ENCODE measurements around the gene B3GALT4.

B3GALT4 gene

DNA sequence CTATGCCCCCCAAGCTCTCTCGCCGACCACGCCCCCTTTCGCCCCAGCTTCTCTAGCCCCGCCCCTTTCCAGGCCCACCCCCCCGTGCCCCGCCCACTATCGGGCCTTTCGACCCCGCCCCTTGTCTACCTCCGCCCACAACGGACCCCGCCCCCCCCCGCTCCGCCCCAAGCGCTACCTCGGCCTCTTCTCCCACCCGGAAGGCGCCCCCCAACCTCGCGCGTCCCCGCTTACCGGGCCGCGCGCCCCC lies 40.4 kb downstream of the B3GALT4 start:
- Histone ChIP-seq H3K27ac (ENCODE audit: extremely low read depth, low read depth, low read length) (no peak overlapping the region), H3K4me3 (ENCODE audit: low read depth, low read length) (peak overlapping the region; percentile 58), H3K9me3 (ENCODE audit: control insufficient read depth, insufficient read depth, low read depth, low read length) (no peaks in the 10 kb centered on the region), H3K4me1 (ENCODE audit: control insufficient read depth, insufficient read depth, low read length) (peaks cover 25% of the 10 kb centered on the region), H3K36me3 (ENCODE audit: control insufficient read depth in 2 of 2, insufficient read depth in 1 of 2, low read length in 2 of 2) (peaks cover 14 to 41% of the 10 kb centered on the region in 2 experiments)
- CTCF ChIA-PET: interaction anchor here (0.7 to 2.9 kb wide), 6 partner anchors 16 to 90 kb away, joined by 4 to 21 read pairs (median 8); partner anchors contain the start of gene RGL2
- POLR2A ChIA-PET: interaction anchor here (0.6 to 3.3 kb wide), 31 partner anchors 9 to 1652 kb away, joined by 3 to 57 read pairs (median 5); partner anchors contain the start of genes B3GALT4, CSNK2B, CUTA and KIFC1
- TF ChIP-seq ZNF24 (tag by site-specific recombination; IDR thresholded peaks at IDR 0.05) (no peak), PRDM1 (tag by site-specific recombination; IDR thresholded peaks at IDR 0.05) (no peak), ZBTB48 (tag by site-specific recombination; IDR thresholded peaks at IDR 0.05) (no peak), ZNF404 (tag by site-specific recombination; IDR thresholded peaks at IDR 0.05) (no peak), ZNF701 (tag by site-specific recombination; IDR thresholded peaks at IDR 0.05) (no peak), ZNF837 (tag by site-specific recombination; IDR thresholded peaks at IDR 0.05) (no peak), ZNF585B (tag by site-specific recombination; IDR thresholded peaks at IDR 0.05) (no peak), SP3 (tag by site-specific recombination; IDR thresholded peaks at IDR 0.05) (no peak), GLIS2 (tag by site-specific recombination; IDR thresholded peaks at IDR 0.05) (no peak), GLIS1 (tag by site-specific recombination; IDR thresholded peaks at IDR 0.05) (no peak)
- TF ChIP-seq, protein P1, sequence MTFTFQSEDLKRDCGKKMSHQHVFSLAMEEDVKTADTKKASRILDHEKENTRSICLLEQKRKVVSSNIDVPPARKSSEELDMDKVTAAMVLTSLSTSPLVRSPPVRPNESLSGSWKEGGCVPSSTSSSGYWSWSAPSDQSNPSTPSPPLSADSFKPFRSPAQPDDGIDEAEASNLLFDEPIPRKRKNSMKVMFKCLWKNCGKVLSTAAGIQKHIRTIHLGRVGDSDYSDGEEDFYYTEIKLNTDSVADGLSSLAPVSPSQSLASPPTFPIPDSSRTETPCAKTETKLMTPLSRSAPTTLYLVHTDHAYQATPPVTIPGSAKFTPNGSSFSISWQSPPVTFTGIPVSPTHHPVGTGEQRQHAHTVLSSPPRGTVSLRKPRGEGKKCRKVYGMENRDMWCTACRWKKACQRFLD (tag by site-specific recombination; IDR thresholded peaks at IDR 0.05): no peak
- TF ChIP-seq, protein P2, sequence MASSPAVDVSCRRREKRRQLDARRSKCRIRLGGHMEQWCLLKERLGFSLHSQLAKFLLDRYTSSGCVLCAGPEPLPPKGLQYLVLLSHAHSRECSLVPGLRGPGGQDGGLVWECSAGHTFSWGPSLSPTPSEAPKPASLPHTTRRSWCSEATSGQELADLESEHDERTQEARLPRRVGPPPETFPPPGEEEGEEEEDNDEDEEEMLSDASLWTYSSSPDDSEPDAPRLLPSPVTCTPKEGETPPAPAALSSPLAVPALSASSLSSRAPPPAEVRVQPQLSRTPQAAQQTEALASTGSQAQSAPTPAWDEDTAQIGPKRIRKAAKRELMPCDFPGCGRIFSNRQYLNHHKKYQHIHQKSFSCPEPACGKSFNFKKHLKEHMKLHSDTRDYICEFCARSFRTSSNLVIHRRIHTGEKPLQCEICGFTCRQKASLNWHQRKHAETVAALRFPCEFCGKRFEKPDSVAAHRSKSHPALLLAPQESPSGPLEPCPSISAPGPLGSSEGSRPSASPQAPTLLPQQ (tag by site-specific recombination; IDR thresholded peaks at IDR 0.05): no peak

DNA sequence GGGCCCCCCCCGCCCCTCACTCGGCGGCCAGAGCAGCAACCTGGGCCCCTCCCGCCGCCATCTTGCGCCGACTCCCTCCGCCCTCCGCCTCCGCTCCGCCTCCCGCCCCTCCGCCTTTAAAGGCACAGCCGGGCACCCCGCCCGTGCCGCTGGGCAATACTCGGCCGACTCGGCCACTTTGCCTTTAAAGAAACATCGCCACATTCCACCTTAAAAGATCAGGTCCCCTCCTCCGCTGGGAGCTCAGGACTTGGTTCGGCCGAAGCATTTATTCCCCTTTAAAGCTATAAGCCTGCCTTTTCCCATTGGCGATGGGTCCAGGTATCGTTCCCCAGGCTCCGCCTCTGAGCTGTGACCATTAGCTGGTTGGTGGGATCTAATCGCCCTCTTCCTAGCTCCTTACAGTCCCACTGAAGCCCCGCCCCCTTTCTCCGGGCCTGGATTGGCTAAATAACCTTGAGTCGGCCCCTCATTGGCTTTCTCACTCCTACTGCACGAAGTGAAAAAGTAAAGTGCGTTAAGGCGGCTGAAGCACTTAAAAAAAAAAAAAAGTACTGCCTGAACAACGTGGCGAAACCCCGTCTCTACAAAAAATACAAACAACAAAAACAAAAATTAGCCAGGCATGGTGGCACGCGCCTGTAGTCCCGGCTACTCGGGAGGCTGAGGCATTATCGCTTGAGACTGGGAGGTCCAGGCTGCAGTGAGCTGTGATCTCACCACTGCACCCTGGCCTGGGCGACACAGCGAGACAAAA lies 40.9 kb downstream of the B3GALT4 start, which contains the start of gene ZBTB22:
Gene ZBTB22 (minus strand): TSS at position 76 of the 757 bp plus-strand sequence. CDS start 828 bp downstream, outside the sequence.
- Histone ChIP-seq H3K9me3 (ENCODE audit: control insufficient read depth, insufficient read depth, low read depth, low read length) (no peaks in the 10 kb centered on the region), H3K36me3 (ENCODE audit: control insufficient read depth in 2 of 2, insufficient read depth in 1 of 2, low read length in 2 of 2) (peaks cover 14 to 41% of the 10 kb centered on the region in 2 experiments), H3K4me3 (ENCODE audit: low read depth, low read length) (peak within 1 kb of the TSS; percentile 58), H3K27ac (ENCODE audit: extremely low read depth, low read depth, low read length) (peak within 1 kb of the TSS; percentile 35), H3K4me1 (ENCODE audit: control insufficient read depth, insufficient read depth, low read length) (peaks cover 25% of the 10 kb centered on the region)
- ChIA-PET POLR2A (interaction anchor here (0.5 to 3.3 kb wide), 35 partner anchors 8 to 1652 kb away, joined by 3 to 57 read pairs (median 5); partner anchors contain the start of genes B3GALT4, CSNK2B, CUTA and KIFC1), CTCF (interaction anchor here (0.6 to 2.9 kb wide), 13 partner anchors 14 to 272 kb away, joined by 3 to 21 read pairs (median 5); partner anchors contain the start of genes B3GALT4 and RGL2)
- TF ChIP-seq, protein P3, sequence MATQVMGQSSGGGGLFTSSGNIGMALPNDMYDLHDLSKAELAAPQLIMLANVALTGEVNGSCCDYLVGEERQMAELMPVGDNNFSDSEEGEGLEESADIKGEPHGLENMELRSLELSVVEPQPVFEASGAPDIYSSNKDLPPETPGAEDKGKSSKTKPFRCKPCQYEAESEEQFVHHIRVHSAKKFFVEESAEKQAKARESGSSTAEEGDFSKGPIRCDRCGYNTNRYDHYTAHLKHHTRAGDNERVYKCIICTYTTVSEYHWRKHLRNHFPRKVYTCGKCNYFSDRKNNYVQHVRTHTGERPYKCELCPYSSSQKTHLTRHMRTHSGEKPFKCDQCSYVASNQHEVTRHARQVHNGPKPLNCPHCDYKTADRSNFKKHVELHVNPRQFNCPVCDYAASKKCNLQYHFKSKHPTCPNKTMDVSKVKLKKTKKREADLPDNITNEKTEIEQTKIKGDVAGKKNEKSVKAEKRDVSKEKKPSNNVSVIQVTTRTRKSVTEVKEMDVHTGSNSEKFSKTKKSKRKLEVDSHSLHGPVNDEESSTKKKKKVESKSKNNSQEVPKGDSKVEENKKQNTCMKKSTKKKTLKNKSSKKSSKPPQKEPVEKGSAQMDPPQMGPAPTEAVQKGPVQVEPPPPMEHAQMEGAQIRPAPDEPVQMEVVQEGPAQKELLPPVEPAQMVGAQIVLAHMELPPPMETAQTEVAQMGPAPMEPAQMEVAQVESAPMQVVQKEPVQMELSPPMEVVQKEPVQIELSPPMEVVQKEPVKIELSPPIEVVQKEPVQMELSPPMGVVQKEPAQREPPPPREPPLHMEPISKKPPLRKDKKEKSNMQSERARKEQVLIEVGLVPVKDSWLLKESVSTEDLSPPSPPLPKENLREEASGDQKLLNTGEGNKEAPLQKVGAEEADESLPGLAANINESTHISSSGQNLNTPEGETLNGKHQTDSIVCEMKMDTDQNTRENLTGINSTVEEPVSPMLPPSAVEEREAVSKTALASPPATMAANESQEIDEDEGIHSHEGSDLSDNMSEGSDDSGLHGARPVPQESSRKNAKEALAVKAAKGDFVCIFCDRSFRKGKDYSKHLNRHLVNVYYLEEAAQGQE (tag by site-specific recombination; IDR thresholded peaks at IDR 0.05): 0 out of 2 replicates have a peak, but pooled peaks have one; percentile 35
- TF ChIP-seq KLF7 (tag by site-specific recombination; IDR thresholded peaks at IDR 0.05; ENCODE audit: borderline replicate concordance) (peak; percentile 46; the same call in 1 of the 2 replicates), EGR2 (tag by site-specific recombination; IDR thresholded peaks at IDR 0.05; ENCODE audit: low read depth) (peak; percentile 69), PRDM1 (tag by site-specific recombination; IDR thresholded peaks at IDR 0.05) (peak; percentile 33), SP7 (tag by site-specific recombination; IDR thresholded peaks at IDR 0.05) (peak; percentile 56; the same call in 1 of the 2 replicates), ZNF530 (tag by site-specific recombination; IDR thresholded peaks at IDR 0.05; ENCODE audit: low read depth) (no peak), SP3 (tag by site-specific recombination; IDR thresholded peaks at IDR 0.05) (peak; percentile 92), ZNF362 (tag by site-specific recombination; IDR thresholded peaks at IDR 0.05) (peak; percentile 100), ZNF529 (tag by site-specific recombination; IDR thresholded peaks at IDR 0.05; ENCODE audit: insufficient replicate concordance) (no peak)
- TF ChIP-seq, protein P4, sequence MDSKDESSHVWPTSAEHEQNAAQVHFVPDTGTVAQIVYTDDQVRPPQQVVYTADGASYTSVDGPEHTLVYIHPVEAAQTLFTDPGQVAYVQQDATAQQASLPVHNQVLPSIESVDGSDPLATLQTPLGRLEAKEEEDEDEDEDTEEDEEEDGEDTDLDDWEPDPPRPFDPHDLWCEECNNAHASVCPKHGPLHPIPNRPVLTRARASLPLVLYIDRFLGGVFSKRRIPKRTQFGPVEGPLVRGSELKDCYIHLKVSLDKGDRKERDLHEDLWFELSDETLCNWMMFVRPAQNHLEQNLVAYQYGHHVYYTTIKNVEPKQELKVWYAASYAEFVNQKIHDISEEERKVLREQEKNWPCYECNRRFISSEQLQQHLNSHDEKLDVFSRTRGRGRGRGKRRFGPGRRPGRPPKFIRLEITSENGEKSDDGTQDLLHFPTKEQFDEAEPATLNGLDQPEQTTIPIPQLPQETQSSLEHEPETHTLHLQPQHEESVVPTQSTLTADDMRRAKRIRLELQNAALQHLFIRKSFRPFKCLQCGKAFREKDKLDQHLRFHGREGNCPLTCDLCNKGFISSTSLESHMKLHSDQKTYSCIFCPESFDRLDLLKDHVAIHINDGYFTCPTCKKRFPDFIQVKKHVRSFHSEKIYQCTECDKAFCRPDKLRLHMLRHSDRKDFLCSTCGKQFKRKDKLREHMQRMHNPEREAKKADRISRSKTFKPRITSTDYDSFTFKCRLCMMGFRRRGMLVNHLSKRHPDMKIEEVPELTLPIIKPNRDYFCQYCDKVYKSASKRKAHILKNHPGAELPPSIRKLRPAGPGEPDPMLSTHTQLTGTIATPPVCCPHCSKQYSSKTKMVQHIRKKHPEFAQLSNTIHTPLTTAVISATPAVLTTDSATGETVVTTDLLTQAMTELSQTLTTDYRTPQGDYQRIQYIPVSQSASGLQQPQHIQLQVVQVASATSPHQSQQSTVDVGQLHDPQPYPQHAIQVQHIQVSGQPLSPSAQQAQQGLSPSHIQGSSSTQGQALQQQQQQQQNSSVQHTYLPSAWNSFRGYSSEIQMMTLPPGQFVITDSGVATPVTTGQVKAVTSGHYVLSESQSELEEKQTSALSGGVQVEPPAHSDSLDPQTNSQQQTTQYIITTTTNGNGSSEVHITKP (tag by site-specific recombination; IDR thresholded peaks at IDR 0.05): peak; percentile 95
- TF ChIP-seq, protein P5, sequence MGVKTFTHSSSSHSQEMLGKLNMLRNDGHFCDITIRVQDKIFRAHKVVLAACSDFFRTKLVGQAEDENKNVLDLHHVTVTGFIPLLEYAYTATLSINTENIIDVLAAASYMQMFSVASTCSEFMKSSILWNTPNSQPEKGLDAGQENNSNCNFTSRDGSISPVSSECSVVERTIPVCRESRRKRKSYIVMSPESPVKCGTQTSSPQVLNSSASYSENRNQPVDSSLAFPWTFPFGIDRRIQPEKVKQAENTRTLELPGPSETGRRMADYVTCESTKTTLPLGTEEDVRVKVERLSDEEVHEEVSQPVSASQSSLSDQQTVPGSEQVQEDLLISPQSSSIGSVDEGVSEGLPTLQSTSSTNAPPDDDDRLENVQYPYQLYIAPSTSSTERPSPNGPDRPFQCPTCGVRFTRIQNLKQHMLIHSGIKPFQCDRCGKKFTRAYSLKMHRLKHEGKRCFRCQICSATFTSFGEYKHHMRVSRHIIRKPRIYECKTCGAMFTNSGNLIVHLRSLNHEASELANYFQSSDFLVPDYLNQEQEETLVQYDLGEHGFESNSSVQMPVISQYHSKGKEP (tag by site-specific recombination; IDR thresholded peaks at IDR 0.05): no peak
